HG02610 (cell line): ENCODE data around the gene LMAN1L.
"Not testable (repeated sequence)": the region's sequence is repeated elsewhere in the genome, so short reads cannot be mapped to it uniquely, and the experiment has no call there.

Source experiments
- ATAC-seq: cut with Tn5 transposase; IDR thresholded peaks from one replicate; pipeline ENCODE4 v1.9.1; 2021; ENCODE audit warnings: mild to moderate bottlenecking, moderate library complexity; ENCODE audit not compliant: unreplicated experiment

The LMAN1L gene

GRCh38 chr15:74781431-74782258 lies 31.0 kb upstream of the LMAN1L start, which contains the start of gene CSK:
CSK (plus strand) TSS chr15:74782080; CDS start chr15:74798298, 16,218 bp downstream.
- ATAC-seq: peak; percentile 26

- peak; percentile 1 for ATAC-seq
Observed at GRCh38 chr15:74782259-74783071, 30.2 kb upstream of the LMAN1L start.

- ATAC-seq: no peak
Observed at GRCh38 chr15:74783072-74783807, 29.4 kb upstream of the LMAN1L start.

- ATAC-seq: no peak
Observed at GRCh38 chr15:74783808-74784175, 28.8 kb upstream of the LMAN1L start.

- no peak for ATAC-seq
Observed at GRCh38 chr15:74784426-74785193, 28.0 kb upstream of the LMAN1L start.

- ATAC-seq: no peak
Observed at GRCh38 chr15:74785194-74786032, 27.2 kb upstream of the LMAN1L start.

- ATAC-seq: not testable (repeated sequence)
Observed at GRCh38 chr15:74786081-74786480, 26.6 kb upstream of the LMAN1L start.

GRCh38 chr15:74786551-74787165 lies 26.0 kb upstream of the LMAN1L start:
- ATAC-seq: no peak

GRCh38 chr15:74787251-74788041 lies 25.2 kb upstream of the LMAN1L start:
- peak; percentile 41 for ATAC-seq

- ATAC-seq: no peak
Observed at GRCh38 chr15:74788042-74788682, 24.5 kb upstream of the LMAN1L start.

GRCh38 chr15:74788683-74789151 lies 23.9 kb upstream of the LMAN1L start:
- peak; percentile 38 for ATAC-seq

GRCh38 chr15:74789171-74789631 lies 23.4 kb upstream of the LMAN1L start:
- no peak for ATAC-seq

- ATAC-seq: no peak
Observed at GRCh38 chr15:74789741-74790079, 22.9 kb upstream of the LMAN1L start.

- ATAC-seq: no peak
Observed at GRCh38 chr15:74790080-74790916, 22.3 kb upstream of the LMAN1L start.

GRCh38 chr15:74791007-74791406 lies 21.6 kb upstream of the LMAN1L start:
- no peak for ATAC-seq

GRCh38 chr15:74791667-74792066 lies 21.0 kb upstream of the LMAN1L start:
- ATAC-seq: no peak
